A172 (cell line): ENCODE results near the gene PDAP1. TPM values are rescaled to one million over a fixed set of nuclear protein-coding genes. Genes with fewer than 3 reads are reported as not detected.
A peak's percentile ranks its signal among the peaks of the same experiment; 100 is the strongest.
"Not testable (repeated sequence)": the region's sequence is repeated elsewhere in the genome, so short reads cannot be mapped to it uniquely, and the experiment has no call there.

ENCODE experiments used
- DNase-seq: peaks from one replicate; pipeline ENCODE4 v3.0.0-alpha.2; 2015; ENCODE audit warnings: low spot score
- total RNA-seq: library from RNA; depleted of rRNA; stranded (reverse); fragments of >200 nt; shearing (Covaris generic); gene quantifications from 2 replicates; pipeline ENCODE4 v1.2.3, GENCODE V29; 2014; rRNA removed

Gene PDAP1, protein sequence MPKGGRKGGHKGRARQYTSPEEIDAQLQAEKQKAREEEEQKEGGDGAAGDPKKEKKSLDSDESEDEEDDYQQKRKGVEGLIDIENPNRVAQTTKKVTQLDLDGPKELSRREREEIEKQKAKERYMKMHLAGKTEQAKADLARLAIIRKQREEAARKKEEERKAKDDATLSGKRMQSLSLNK
- 236 and 279 TPM in 2 replicates for total RNA-seq

DNA sequence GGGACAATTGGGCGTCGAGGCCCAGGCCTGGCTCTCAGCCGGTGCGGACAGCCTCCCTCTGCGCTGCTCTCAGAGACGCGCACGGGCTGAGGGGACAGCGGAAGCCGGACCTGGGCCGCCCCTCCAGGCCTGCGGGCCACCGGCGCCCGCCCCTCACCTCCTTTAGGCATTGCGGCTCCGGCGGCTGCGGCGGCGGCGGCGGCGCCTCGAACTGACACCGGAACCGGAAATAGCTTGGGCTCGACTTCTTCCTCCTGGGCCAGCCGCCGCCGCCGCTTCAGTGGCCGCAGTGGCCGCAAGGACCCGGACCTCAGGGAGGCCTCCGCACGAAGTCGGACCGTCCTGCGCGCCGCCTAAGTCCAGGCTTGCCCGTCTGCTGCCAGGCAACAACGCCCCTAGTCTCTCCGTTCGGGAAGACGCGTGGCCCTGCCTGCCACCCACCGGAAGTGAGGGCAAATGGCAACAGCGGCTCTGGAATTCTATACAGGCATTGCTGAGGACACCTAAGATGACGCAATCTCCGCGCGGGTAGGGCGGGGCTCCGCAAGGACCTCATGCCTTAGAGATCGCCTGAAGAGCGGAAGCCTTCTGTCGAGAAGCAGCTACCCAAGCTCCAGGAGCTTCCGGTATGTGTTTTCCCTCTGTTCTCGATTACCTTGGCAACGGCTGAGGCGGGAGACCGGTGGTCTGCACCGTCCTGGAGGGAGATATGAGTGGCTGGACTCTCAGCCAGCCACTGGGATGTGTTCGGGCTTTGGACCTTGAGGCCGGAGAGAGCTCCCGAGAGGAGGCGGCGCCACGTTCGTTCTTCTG lies at the start of gene PDAP1, which contains the start of gene BUD31:
PDAP1 (minus strand) TSS at position 219 of the 813 bp plus-strand sequence; CDS start at position 170, 49 bp downstream.
BUD31 (plus strand) TSS at position 591 of the 813 bp plus-strand sequence. CDS start 2,124 bp downstream, outside the sequence.
- peak; percentile 90 for DNase-seq

DNA sequence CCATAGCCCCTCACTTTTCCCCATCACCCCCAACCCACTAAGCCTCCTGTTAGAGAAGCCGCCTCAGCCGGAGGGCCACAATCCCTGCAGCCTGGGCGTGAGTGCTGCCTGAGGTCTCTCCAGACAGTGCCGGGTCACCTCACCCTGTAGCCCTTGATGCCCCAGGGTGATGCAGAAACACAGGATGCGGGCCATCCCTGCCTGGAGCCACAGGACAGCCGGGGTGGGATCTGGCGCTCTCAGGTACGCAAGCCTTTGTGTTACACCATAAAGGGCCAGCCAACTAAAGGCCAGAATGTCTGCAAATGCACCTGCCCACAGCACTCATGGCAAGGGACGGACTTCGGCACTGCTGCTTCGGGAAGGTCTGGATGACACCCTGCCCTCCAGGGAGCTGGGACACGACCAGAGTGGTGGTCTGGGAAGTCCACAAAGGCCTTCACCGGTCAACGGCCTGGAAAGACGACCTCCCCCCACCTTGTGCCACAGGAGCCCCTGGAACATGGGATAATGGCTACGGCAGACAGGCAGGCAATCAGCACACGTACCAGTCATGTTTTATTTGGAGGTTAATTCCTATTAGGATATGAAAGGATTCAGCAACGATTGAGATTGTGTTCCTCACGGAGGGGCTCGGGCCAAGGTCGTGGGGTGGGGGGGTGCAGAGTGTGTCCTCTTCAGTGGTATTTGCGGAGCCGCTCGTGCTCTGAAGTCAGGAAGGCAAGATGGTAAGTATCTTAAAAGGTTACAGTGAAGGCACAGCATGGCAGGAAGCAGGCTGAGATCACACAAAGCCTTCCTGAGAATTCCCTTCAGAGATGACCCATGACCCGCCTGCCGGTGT lies 49.5 kb upstream of the PDAP1 start:
- DNase-seq = no peak

DNA sequence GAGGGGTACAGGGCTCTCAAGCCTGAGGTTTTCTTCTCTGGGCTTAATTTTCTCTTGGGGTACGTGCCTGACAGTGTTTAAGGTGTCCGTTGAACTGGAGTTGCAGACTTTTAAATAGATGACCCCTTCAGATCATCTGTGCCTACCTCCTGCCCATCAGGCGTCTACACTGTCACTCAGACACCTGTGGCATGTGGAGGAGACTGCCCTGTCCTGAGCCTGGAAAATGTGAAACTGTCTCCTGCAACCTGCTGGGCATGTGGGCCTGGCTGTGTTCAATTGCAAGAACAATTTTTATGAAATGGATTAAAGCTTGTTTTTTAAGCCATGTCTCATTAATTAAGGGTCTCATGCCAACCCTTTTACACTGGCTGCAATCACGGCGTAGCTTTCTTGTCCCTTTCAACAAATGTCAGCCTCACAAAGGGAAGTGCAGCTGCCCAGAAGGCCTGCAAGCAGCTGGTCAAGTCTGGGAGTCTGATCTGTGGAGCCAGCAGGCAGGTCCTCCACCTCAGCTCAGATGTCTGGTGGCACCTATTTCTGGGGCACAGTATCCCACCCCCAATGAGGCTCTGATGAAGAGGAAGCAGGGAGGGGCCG lies 48.8 kb upstream of the PDAP1 start:
- no peak for DNase-seq

DNA sequence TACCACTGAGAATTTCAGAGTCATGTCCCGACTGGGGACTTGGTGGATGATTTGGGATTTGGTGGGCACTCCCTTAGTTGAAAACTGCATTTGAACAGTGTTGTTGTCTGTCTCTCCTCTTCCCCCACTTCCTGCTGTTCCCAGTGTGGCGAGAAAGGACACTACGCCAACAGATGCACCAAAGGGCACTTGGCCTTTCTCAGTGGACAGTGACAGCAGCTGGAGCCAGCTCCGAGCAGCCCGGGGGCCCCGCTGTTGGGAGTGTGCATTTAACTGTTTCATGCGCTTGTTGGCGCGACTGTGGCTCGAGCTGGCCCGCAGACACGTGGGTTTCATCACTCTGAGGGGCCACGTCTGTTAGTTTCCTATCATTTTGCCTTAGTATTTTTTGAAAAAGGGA lies 47.9 kb upstream of the PDAP1 start:
- DNase-seq = no peak

DNA sequence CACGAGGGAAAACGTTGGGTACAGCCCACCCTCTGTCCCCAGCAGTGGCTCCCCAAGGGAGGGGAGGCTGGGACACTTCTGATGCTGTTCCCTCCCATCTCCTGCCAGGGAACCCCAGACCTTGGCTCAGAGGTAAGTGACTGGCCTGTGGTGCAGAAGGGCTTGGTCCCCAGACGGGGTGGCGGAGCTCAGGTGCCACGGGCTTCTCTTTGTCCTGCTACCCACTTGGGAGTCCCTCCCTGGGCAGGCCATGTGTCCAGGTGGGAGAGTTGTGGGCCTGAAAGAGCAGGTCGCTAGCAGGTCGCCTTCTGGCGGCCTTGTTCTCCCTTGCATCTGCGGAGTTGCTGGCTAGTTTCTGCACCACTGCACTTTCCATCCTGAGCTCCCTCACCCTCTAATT lies 47.5 kb upstream of the PDAP1 start:
- no peak for DNase-seq

DNA sequence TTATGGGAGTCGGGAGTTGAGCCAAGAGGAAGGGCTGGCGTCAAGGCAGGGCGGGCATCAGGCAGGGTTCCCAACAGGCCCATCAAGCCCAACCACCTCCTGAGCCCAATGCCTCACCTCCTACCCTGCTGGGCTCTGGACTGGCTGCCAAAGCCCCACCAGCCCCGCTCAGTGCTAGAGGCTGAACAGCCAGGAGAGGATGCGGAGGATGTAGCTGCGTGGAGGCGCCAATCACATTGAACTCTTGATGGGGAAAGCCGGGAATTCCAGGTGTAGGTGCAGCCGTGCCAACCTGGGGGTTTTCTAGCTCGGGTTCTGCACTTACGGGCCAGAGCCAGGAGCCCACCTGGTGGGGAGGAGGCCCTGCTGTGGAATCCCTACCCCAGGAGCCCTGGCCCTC lies 44.7 kb upstream of the PDAP1 start:
- no peak for DNase-seq

DNA sequence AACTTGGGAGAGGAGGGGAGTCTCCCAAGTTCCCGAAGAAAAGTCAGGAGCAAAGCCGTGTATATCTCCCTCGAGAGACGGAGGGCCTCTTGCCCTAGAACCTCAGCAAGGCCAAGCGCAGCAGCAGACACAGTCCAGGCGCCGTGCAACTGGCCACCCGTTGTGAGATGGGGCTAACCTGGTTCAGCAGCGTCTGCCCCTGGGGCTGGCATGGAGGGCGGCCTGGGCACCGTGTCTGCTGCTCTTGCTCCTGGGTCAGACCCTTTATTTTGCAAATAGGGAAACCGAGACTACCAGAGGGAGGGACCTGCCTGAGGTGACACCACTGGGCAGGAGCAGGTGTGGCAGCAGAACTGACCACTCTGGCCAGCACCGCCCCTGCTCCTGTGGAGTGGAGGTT lies 44.1 kb upstream of the PDAP1 start:
- no peak for DNase-seq

DNA sequence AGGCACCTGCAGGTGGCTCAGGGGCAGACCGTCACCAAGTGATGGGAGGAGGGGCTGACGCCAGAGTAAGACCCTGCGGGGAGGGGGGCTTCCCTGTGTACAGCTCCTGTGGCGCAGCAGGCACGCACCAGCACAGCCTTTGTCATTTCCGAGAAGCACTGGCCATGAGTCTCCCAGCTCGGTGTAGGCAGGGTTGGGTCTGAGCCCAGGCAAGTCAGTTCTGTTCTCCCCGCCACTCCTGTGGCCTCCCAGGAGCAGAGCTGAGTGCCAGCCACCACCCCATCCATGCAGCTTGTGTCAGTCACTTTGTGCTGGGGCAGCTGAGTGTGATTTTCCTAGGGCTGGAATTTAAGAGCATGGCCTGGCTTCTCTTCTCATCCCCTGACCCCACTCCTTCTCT lies 43.5 kb upstream of the PDAP1 start:
- DNase-seq = no peak

DNA sequence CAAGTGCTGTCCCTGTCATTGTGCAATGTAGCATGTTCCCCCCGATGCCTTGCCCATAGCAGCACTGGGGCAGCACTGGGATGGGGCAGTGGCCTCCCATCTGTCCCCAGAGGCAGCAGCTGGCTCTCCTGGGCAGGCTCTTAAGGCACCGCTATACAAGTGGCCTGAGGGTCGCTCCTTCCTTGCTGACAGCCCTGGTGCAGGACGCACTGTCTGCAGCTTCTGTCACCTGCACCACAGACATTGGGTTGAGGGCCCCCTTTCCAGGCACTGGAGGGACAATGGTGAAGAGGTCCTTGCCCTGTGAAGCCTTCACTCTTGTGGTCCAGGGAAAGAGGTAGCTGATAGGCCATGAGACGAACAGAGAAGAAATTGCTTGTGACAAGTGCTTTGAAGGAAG lies 40.9 kb upstream of the PDAP1 start:
- no peak for DNase-seq

DNA sequence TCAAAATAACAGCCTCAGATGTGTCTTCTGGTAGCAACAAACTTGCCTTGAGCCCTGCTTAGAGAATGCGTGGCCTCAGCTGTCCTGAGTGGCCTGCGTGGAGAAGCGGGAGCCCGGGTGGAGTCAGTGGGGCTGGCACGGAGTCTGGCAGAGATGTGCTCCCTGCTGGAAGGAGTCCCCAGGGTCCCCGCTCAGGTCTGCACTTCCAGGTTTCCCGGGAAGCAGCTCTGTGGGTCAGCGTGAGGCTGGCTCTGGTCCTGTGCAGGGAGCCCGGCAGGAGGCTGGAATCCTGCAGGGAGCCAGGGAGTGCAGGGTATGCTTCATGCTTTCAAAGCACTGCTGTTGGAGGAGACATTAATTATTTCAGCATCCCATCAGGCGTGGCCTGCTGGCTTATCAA lies 40.5 kb upstream of the PDAP1 start:
- no peak for DNase-seq

DNA sequence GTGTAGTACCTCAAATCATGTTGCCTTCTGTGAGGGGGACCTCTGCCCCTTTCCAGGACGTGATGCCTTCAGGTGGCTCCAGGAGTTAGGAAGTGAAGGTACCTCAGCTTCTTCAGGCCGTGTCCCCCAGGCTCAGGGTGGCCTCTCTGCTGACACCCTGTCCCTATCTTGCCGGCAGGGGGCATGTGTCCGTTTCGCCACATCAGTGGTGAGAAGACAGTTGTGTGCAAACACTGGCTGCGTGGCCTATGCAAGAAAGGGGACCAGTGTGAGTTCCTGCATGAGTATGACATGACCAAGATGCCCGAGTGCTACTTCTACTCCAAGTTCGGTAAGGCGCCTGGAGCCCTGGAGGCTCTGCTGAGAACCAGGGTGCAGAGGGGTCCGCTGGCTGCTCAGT lies 39.5 kb upstream of the PDAP1 start:
- no peak for DNase-seq

DNA sequence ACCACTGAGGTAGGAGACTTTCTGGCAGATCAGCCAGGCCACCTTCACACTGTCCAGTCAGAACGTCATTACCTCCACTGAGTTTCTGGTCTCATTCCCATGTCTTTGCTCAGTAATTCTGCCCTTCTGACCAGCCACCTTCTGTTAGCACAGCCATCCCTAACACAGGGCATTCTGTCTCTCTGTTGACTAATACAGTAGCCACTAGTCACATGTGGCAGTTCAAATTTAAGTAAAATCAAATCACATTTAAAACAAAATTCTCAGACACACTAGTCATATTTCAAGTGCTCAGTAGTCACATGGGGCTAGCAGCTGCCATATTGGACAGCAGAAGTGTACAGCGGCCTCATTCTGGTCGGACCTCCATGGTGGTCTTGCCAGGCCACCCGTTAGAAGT lies 37.7 kb upstream of the PDAP1 start:
- DNase-seq = peak; percentile 13

DNA sequence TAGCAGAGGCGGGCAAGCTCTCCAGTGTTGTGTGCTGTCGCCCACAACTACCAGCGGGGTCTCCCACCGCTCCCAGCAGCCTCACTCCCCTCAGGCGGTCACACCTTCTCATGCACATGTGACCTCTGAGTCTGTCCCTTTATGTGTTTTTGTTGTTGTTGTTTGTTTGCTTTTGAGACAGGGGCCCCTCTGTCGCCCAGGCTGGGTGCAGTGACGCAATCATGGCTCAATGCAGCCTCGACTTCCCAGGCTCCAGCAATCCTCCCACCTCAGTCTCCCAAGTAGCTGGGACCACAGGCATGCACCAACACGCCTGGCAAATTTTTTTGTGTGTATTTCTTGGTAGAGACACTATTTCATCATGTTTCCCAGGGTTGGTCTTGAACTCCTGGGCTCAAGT lies 31.8 kb upstream of the PDAP1 start:
- DNase-seq = no peak

DNA sequence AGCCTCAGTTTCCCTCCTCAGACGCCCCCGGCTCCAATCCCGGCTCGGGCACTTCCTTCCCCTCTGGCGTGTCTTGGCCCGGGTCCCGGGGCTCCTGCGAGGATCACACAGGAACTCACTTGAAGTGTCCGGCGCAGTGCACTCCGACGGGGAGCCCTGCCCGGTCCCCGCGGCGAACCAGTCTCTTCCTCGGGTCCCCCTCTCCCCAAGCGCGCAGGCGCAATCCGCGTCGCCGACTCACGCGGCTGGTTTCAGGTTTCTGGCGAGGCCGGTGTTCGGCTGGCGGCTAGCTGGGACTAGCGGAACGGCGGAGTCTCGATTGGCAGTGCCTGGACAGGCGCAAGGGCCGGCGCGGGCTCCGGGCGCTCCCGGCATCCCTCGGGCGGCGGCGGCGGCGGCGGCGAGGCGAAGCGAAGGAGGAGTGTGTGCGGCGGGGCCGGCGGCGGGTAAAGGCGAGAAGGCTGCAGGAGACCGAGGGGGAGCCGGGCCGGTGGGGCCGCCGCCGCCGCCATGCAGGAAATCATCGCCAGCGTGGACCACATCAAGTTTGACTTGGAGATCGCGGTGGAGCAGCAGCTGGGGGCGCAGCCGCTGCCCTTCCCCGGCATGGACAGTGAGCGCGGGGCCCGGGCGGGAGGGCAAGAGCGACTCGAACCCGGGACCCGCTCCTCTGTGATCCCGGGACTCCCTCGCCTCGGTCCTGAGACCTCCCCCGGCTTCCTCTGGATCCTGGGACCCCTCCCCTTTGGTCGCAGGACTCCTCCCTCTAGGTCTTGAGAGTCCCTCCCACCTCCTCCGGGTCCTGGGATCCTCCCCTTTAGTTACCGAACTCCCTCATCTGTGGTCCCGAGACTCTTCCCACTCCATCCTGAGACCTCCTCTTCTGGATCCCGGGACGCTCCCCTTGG lies 30.4 kb upstream of the PDAP1 start, which contains the start of the genes CPSF4 and PTCD1:
CPSF4 (plus strand) TSS at position 371 of the 908 bp plus-strand sequence; CDS start at position 511, 140 bp downstream.
PTCD1 (minus strand) TSS at position 226 of the 908 bp plus-strand sequence. CDS start 3,556 bp downstream, outside the sequence.
- DNase-seq = peak; percentile 90

DNA sequence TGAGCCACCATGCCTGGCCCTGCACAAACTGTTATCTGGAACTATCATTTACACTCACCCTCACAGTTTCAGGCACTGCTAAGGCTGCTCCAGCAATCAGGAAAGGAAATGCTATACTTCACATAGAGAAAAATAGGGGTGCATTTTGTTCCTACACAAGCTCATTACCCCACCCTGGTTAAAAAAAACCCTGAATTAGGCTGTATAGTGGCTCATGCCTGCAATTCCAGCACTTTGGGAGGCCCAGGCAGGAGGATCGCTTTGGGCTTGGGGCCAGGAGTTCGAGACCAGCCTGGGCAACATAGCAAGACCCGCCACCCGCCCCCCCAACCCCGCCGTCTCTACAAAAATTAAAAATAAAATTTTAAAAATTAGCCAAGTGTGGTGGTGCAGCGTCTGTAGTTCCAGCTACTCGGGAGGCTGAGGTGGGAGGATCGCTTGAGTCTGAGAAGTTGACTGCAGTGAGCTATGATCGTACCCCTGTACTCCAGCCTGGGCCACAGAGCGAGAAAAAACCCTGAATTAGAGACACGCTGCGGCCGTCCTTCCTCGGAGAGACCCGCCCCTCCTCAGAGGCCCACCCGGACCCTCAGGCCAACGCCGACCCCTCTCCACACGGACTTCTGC lies 29.7 kb upstream of the PDAP1 start:
- DNase-seq = no peak

DNA sequence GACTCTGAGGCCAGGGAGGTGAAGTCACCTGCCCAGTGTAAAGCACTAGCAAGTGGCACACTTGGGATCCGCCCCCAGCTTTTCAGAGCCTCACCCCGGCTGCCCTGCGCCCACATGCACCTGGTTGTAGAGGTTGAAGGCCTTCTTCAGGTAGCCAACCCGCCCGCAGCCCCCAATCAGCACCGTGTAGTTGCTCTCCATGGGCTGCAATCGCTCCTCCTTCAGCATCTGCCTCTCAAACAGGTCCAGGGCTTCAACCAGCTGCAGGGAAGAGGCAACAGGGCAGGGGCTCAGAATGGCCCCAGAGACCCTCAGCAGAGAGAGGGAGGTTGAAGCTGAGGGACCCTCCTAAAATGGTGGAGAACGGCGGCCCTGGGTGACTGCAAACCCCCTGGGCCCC lies 24.8 kb upstream of the PDAP1 start:
- DNase-seq = no peak

DNA sequence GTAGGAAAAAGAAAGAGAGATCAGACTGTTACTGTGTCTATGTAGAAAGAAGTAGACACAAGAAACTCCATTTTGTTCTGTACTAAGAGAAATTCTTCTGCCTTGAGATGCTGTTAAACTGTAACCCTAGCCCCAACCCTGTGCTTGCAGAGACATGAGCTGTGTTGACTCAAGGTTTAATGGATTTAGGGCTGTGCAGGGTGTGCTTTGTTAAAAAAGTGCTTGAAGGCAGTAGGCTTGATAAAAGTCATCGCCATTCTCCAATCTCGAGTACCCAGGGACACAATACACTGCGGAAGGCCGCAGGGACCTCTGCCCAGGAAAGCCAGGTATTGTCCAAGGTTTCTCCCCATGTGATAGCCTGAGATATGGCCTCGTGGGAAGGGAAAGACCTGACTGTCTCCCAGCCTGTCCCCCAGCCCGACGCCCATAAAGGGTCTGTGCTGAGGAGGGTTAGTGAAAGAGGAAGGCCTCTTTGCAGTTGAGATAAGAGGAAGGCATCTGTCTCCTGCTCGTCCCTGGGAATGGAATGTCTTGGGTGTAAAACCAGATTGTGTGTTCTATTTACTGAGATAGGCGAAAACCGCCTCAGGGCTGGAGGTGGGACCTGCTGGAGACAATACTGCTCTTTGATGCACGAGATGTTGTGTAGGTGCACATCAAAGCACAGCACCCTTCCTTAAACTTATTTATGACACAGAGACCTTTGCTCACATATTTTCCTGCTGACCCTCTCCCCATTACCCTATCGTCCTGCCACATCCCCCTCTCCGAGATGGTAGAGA lies 23.6 kb upstream of the PDAP1 start:
- not testable (repeated sequence) for DNase-seq

DNA sequence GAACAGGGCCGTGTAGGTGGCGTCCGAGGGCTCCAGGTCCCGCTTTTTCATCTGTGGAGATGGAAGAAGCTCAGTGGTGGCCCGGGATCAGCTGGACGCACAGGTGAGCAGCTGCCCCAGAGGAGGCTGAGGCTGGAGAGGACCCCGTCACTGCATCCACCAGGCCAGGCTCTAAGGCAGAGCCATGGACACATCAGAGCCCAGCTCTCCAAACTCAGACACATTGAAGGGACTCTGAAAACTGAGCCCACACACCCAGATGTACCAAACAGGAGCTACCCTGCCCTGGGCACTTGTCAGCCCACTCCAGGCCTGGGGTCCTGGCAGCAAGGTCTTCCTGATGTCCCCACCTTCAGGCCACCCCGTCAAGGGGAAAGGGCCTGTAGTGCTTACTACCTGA lies 21.4 kb upstream of the PDAP1 start:
- no peak for DNase-seq

DNA sequence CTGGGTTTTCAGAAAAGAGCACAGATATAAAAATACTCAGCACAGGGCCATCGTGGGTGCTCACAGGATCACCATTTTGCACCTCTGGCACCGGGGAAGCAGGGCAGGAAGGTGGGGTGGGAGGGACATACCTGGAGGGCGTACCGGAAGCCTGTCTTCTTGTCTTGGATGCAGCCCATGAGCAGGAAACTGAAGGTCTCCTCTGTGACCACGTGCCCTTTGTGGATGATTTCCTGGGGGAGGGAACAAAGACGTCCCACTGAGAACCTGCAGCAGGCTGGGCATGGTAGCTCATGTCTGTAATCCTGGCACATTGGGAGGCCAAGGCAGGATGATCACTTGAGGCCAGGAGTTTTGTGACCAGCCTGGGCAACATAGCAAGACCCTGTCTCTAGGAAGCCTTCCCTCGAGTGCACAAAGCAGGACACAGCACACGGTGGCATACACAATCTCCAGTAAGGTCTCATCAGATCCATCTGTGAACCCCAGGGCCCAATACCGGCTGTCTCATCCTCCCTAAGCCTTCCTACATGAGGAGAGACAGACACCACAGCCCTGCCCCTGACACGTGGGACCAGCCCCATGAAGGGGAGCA lies 20.7 kb upstream of the PDAP1 start:
- DNase-seq = no peak
